Esophagus squamous epithelium (tissue), 5 donors: ENCODE measurements around the gene CCDC141. TPM values are rescaled to one million over a fixed set of nuclear protein-coding genes. Genes with fewer than 3 reads are reported as not detected.

Experiments used
- DNase-seq: peaks from one replicate; lab custom pipeline; 2025; lab: John Stamatoyannopoulos, UW
- H3K27ac ChIP-seq, 4 donors: fragments of 200-600 bp; sonication (generic); one replicate each; pipeline ENCODE4 v1.5.1; 2016 to 2019; ENCODE audit warnings: mild to moderate bottlenecking in 1 of 4
- H3K27me3 ChIP-seq, 4 donors: fragments of 200-600 bp; sonication (generic); 1 replicate in 3 of 4; 2 replicates in 1 of 4; pipeline versions ENCODE4 v1.5.1 to v1.6.0; 2017 to 2021; ENCODE audit warnings: antibody characterized with exemption in 1 of 4
- H3K36me3 ChIP-seq, 3 donors: fragments of 200-600 bp; sonication (generic); one replicate each; pipeline ENCODE4 v1.5.1; 2016 to 2019
- H3K4me1 ChIP-seq, 3 donors: fragments of 200-600 bp; sonication (generic); one replicate each; pipeline ENCODE4 v1.5.1; 2017 to 2019
- H3K4me3 ChIP-seq, 4 donors: fragments of 200-600 bp; sonication (generic); 1 replicate in 3 of 4; 2 replicates in 1 of 4; pipeline ENCODE4 v1.5.1; 2016 to 2019; ENCODE audit warnings: mild to moderate bottlenecking in 2 of 4, moderate library complexity in 1 of 4
- H3K9me3 ChIP-seq, 3 donors: fragments of 200-600 bp; sonication (generic); one replicate each; pipeline ENCODE4 v1.5.1; 2016 to 2019
- CTCF ChIP-seq, 6 experiments: fragments of 450-650 bp in 4 of 6; fragments of 200-600 bp in 2 of 6; sonication (generic) in 2 of 6; IDR thresholded peaks; one replicate each; pipeline ENCODE4 v1.5.1; 2016 to 2019; ENCODE audit warnings: antibody characterized with exemption in 6 of 6, mild to moderate bottlenecking in 4 of 6, moderate library complexity in 4 of 6
- POLR2A ChIP-seq, 4 donors: fragments of 450-650 bp; IDR thresholded peaks; one replicate each; pipeline ENCODE4 v1.6.1; 2017; ENCODE audit warnings: antibody characterized with exemption in 4 of 4, mild to moderate bottlenecking in 4 of 4, moderate library complexity in 3 of 4
- WGBS, 2 donors: methylation state at CpG; one replicate each; pipeline ENCODE4 v1.1.5; 2018; 5-methylcytosine and 5-hydroxymethylcytosine counted together
- intact Hi-C: fragments of 100-400 bp; cut with DNase I; formaldehyde crosslinking; loops from one replicate; pipeline ENCODE4 v1.15.0; 2022
- total RNA-seq, 4 donors: library from RNA; depleted of rRNA; stranded (reverse); fragments of >200 nt; gene quantifications; one replicate each; pipeline ENCODE4 v1.1.0, GENCODE V29; 2016
- donor health status: DM: yes; HTN: yes; CAD: no.

Gene CCDC141
- total RNA-seq, 4 donors from 2014 or later = 0.26 to 3.1 (median 1.1) TPM

GRCh38 chr2:178829299-178829960 is 220.5 kb downstream of the CCDC141 start:
- intact Hi-C loops = no loop called here
- H3K4me1 ChIP-seq = no peaks in the 10 kb centered on the region
- WGBS, 2 donors = 61 to 71% methylated on average over 3 of the region's 3 CpGs
- no peak overlapping the region for H3K27ac ChIP-seq
- no peaks in the 10 kb centered on the region for H3K36me3 ChIP-seq
- DNase-seq = no peak
- no peaks in the 10 kb centered on the region for H3K27me3 ChIP-seq
- no peak for TF ChIP-seq CTCF (IDR thresholded peaks at IDR 0.05)
- TF ChIP-seq POLR2A (IDR thresholded peaks at IDR 0.05) = no peak
- no peak overlapping the region for H3K4me3 ChIP-seq
- no peaks in the 10 kb centered on the region for H3K9me3 ChIP-seq

GRCh38 chr2:178828486-178828881 is 221.5 kb downstream of the CCDC141 start:
- intact Hi-C loops = no loop called here
- H3K4me3 ChIP-seq = no peak overlapping the region
- H3K27ac ChIP-seq = no peak overlapping the region
- no peaks in the 10 kb centered on the region for H3K4me1 ChIP-seq
- WGBS, 2 donors = 63 to 79% methylated on average over 4 of the region's 4 CpGs
- H3K36me3 ChIP-seq = no peaks in the 10 kb centered on the region
- TF ChIP-seq POLR2A (IDR thresholded peaks at IDR 0.05) (no peak), CTCF (IDR thresholded peaks at IDR 0.05) (no peak)
- H3K27me3 ChIP-seq = no peaks in the 10 kb centered on the region
- DNase-seq = no peak
- no peaks in the 10 kb centered on the region for H3K9me3 ChIP-seq

- intact Hi-C loops = no loop called here
- Histone ChIP-seq H3K4me1 (no peaks in the 10 kb centered on the region), H3K36me3 (no peaks in the 10 kb centered on the region), H3K27ac (no peak overlapping the region), H3K4me3 (no peak overlapping the region), H3K27me3 (no peaks in the 10 kb centered on the region), H3K9me3 (no peaks in the 10 kb centered on the region)
- DNase-seq = no peak
- 65 to 87% methylated on average over 7 to 9 of the region's 9 CpGs for WGBS, 2 donors
- TF ChIP-seq POLR2A (IDR thresholded peaks at IDR 0.05) (no peak), CTCF (IDR thresholded peaks at IDR 0.05) (no peak)
Observed at GRCh38 chr2:178827739-178828485, 222.0 kb downstream of the CCDC141 start.

GRCh38 chr2:178827111-178827510 is 222.8 kb downstream of the CCDC141 start:
- H3K27me3 ChIP-seq = no peaks in the 10 kb centered on the region
- H3K27ac ChIP-seq = no peak overlapping the region
- intact Hi-C loops = no loop called here
- no peak overlapping the region for H3K4me3 ChIP-seq
- no peaks in the 10 kb centered on the region for H3K36me3 ChIP-seq
- TF ChIP-seq POLR2A (IDR thresholded peaks at IDR 0.05) (no peak), CTCF (IDR thresholded peaks at IDR 0.05) (no peak)
- no peaks in the 10 kb centered on the region for H3K9me3 ChIP-seq
- H3K4me1 ChIP-seq = no peaks in the 10 kb centered on the region
- DNase-seq = no peak
- WGBS, 2 donors = 45 to 58% methylated on average over 1 of the region's 1 CpG

GRCh38 chr2:178825183-178825582 is 224.8 kb downstream of the CCDC141 start:
- DNase-seq = no peak
- Histone ChIP-seq H3K9me3 (no peaks in the 10 kb centered on the region), H3K4me1 (no peaks in the 10 kb centered on the region), H3K36me3 (no peaks in the 10 kb centered on the region), H3K27ac (no peak overlapping the region), H3K4me3 (no peak overlapping the region), H3K27me3 (no peaks in the 10 kb centered on the region)
- 0 to 79% methylated on average over 1 of the region's 1 CpG for WGBS, 2 donors
- TF ChIP-seq POLR2A (IDR thresholded peaks at IDR 0.05) (no peak), CTCF (IDR thresholded peaks at IDR 0.05) (no peak)
- intact Hi-C loops = no loop called here
